HepG2 (cell line): Measurements from ENCODE around the gene CYTH2. TPM values are rescaled to one million over a fixed set of nuclear protein-coding genes. Genes with fewer than 3 reads are reported as not detected.
A peak's percentile ranks its signal among the peaks of the same experiment; 100 is the strongest.

Experiments used
- BORCS8-MEF2B ChIP-seq: sonication (generic); formaldehyde crosslinking; IDR thresholded peaks from 2 replicates; pipeline ENCODE4 v1.8.0; 2022; ENCODE audit warnings: mild to moderate bottlenecking, missing genetic modification reagents
- ETS1 ChIP-seq: sonication (generic); formaldehyde crosslinking; IDR thresholded peaks from 2 replicates; pipeline ENCODE4 v1.4.0; 2020; ENCODE audit warnings: missing genetic modification reagents
- HNRNPK ChIP-seq: fragments of 200-400 bp; formaldehyde crosslinking; IDR thresholded peaks from 2 replicates; pipeline ENCODE4 v1.6.1; 2018; ENCODE audit warnings: low read length, low read depth, moderate library complexity, mild to moderate bottlenecking; ENCODE audit not compliant: poor library complexity, severe bottlenecking
- JUNB ChIP-seq: sonication (generic); formaldehyde crosslinking; IDR thresholded peaks from 2 replicates; pipeline ENCODE4 v1.8.0; 2022; ENCODE audit warnings: missing genetic modification reagents, mild to moderate bottlenecking, borderline replicate concordance
- LBX2 ChIP-seq: sonication (generic); formaldehyde crosslinking; IDR thresholded peaks from 2 replicates; pipeline ENCODE4 v1.5.0; 2020; ENCODE audit warnings: missing genetic modification reagents, mild to moderate bottlenecking, borderline replicate concordance
- MYC ChIP-seq: sonication (generic); formaldehyde crosslinking; IDR thresholded peaks from 2 replicates; pipeline ENCODE4 v1.9.0; 2021; ENCODE audit warnings: missing genetic modification reagents, borderline replicate concordance
- NFIB ChIP-seq: sonication (generic); formaldehyde crosslinking; IDR thresholded peaks from 2 replicates; pipeline ENCODE4 v1.9.0; 2021; ENCODE audit warnings: missing genetic modification reagents, mild to moderate bottlenecking, borderline replicate concordance
- NFIC ChIP-seq: IDR thresholded peaks from 2 replicates; pipeline ENCODE4 v1.6.1; 2012; ENCODE audit warnings: mild to moderate bottlenecking, low read length, inconsistent platforms
- PATZ1 ChIP-seq: sonication (generic); formaldehyde crosslinking; IDR thresholded peaks from 2 replicates; pipeline ENCODE4 v1.4.0; 2020; ENCODE audit warnings: missing genetic modification reagents
- POLR2AphosphoS2 ChIP-seq: IDR thresholded peaks from 2 replicates; pipeline ENCODE4 v1.6.1; 2011; ENCODE audit warnings: low read depth, low read length, improper control_type of control experiment
- SMARCE1 ChIP-seq: fragments of 450-650 bp; IDR thresholded peaks from 2 replicates; pipeline ENCODE4 v1.6.1; 2017; ENCODE audit warnings: borderline replicate concordance
- TMF1 ChIP-seq: sonication (generic); formaldehyde crosslinking; IDR thresholded peaks from 2 replicates; pipeline ENCODE4 v1.8.1; 2022; ENCODE audit warnings: low read depth, missing genetic modification reagents
- ZFP62 ChIP-seq: sonication (generic); formaldehyde crosslinking; IDR thresholded peaks from 2 replicates; pipeline ENCODE4 v1.4.0; 2020; ENCODE audit warnings: missing genetic modification reagents
- ZFP91 ChIP-seq: sonication (generic); formaldehyde crosslinking; IDR thresholded peaks from 2 replicates; pipeline ENCODE4 v1.9.0; 2022; ENCODE audit warnings: missing genetic modification reagents, mild to moderate bottlenecking, borderline replicate concordance
- ZMAT3 ChIP-seq: sonication (generic); formaldehyde crosslinking; conservative IDR thresholded peaks from 2 replicates; pipeline ENCODE4 v1.7.0; 2021; ENCODE audit warnings: missing genetic modification reagents
- ZNF121 ChIP-seq: sonication (generic); formaldehyde crosslinking; IDR thresholded peaks from 2 replicates; pipeline ENCODE4 v1.5.0; 2020; ENCODE audit warnings: mild to moderate bottlenecking, missing genetic modification reagents
- ZNF281 ChIP-seq: sonication (generic); formaldehyde crosslinking; IDR thresholded peaks from 2 replicates; pipeline ENCODE4 v1.4.0; 2020; ENCODE audit warnings: missing genetic modification reagents, borderline replicate concordance
- ZNF468 ChIP-seq: sonication (generic); formaldehyde crosslinking; IDR thresholded peaks from 2 replicates; pipeline ENCODE4 v1.8.0; 2022; ENCODE audit warnings: mild to moderate bottlenecking, moderate library complexity, missing genetic modification reagents
- ZNF552 ChIP-seq: sonication (generic); formaldehyde crosslinking; IDR thresholded peaks from 2 replicates; pipeline ENCODE4 v1.9.0; 2022; ENCODE audit warnings: missing genetic modification reagents, mild to moderate bottlenecking, borderline replicate concordance
- ZNF652 ChIP-seq: IDR thresholded peaks from 2 replicates; pipeline ENCODE4 v1.6.1; 2016; ENCODE audit warnings: low read depth, borderline replicate concordance
- ZNF780A ChIP-seq: sonication (generic); formaldehyde crosslinking; IDR thresholded peaks from 2 replicates; pipeline ENCODE4 v1.8.0; 2022; ENCODE audit warnings: mild to moderate bottlenecking, missing genetic modification reagents, moderate library complexity
- polyA plus RNA-seq, 8 experiments: library from polyadenylated mRNA; depleted of rRNA in 3 of 8; stranded (reverse) in 7 of 8; unstranded in 1 of 8; fragments of >200 nt; fragmentation: Illumina TruSeq in 4 of 8; extraction: Trizol in 4 of 8; gene quantifications; 2 replicates each; pipeline versions ENCODE4 v1.2.1 to v1.2.3, GENCODE V29; 2011 to 2016; ENCODE audit warnings: low read depth in 4 of 8, missing spikeins in 1 of 8, mixed read lengths in 1 of 8; ENCODE audit not compliant: insufficient read depth in 1 of 8
- total RNA-seq, 5 experiments: library from RNA; depleted of rRNA; stranded (reverse); fragments of >200 nt; fragmentation: Illumina TruSeq; extraction: Trizol; gene quantifications; 2 replicates each; pipeline ENCODE4 v1.2.3, GENCODE V29; 2016; ENCODE audit warnings: low read depth in 1 of 5

The CYTH2 gene
- total and polyA plus RNA-seq, 2 of the 13 experiments (the other 11 are each of a cell fraction or from before 2014, with no cell fraction given): 16.5 to 39.3 TPM

- TF ChIP-seq ZNF281 (no peak), ZNF552 (CRISPR knock-in tag) (no peak), ZFP91 (CRISPR knock-in tag) (peak; percentile 30; the same call in 1 of the 2 replicates), TMF1 (CRISPR knock-in tag) (no peak), SMARCE1 (no peak), NFIC (no peak), POLR2AphosphoS2 (no peak), ZNF468 (CRISPR knock-in tag) (no peak), JUNB (CRISPR knock-in tag) (no peak), ETS1 (no peak), BORCS8-MEF2B (CRISPR knock-in tag) (peak; percentile 21; the same call in 1 of the 2 replicates), MYC (CRISPR knock-in tag) (no peak), ZNF780A (no peak), ZMAT3 (CRISPR knock-in tag) (no peak), NFIB (CRISPR knock-in tag) (no peak), ZNF121 (CRISPR knock-in tag) (no peak), LBX2 (CRISPR knock-in tag) (no peak), ZFP62 (no peak), PATZ1 (CRISPR knock-in tag) (peak; percentile 4; the same call in 1 of the 2 replicates), HNRNPK (no peak), ZNF652 (CRISPR knock-in tag) (no peak)
Observed at GRCh38 chr19:48444129-48444935, 24.8 kb upstream of the CYTH2 start (continued).
